Activated CD8-positive, alpha-beta memory T cell treated with anti-CD3 and anti-CD28 coated beads, Interleukin-2, amount 50 U/mL, for 24 hours (primary cell): Measurements from ENCODE around the gene SDF4.

Source experiments
- DNase-seq: peaks from one replicate; pipeline ENCODE4 v3.0.0-alpha.2; 2020; ENCODE audit errors: extremely low read depth

SDF4 gene

GRCh38 chr1:1228596-1229321 is 3.0 kb downstream of the SDF4 start:
- DNase-seq, result no peak

- no peak for DNase-seq
These were observed 3.6 kb downstream of the SDF4 start for GRCh38 chr1:1228187-1228586.

- DNase-seq, result no peak
These were observed 4.4 kb downstream of the SDF4 start for GRCh38 chr1:1227386-1227785.

- DNase-seq, result no peak
These were observed 5.0 kb downstream of the SDF4 start for GRCh38 chr1:1226566-1227362.

- DNase-seq, result no peak
These were observed 5.9 kb downstream of the SDF4 start for GRCh38 chr1:1225913-1226312.

- DNase-seq, result no peak
These were observed 6.5 kb downstream of the SDF4 start for GRCh38 chr1:1225238-1225845.

GRCh38 chr1:1223891-1224290 is 7.9 kb downstream of the SDF4 start:
- no peak for DNase-seq

GRCh38 chr1:1223321-1223720 is 8.5 kb downstream of the SDF4 start:
- no peak for DNase-seq

- DNase-seq, result no peak
These were observed 9.1 kb downstream of the SDF4 start for GRCh38 chr1:1222575-1223225.

GRCh38 chr1:1221887-1222574 is 9.8 kb downstream of the SDF4 start:
- no peak for DNase-seq

GRCh38 chr1:1220197-1220596 is 11.6 kb downstream of the SDF4 start:
- no peak for DNase-seq

- DNase-seq, result no peak
These were observed 12.5 kb downstream of the SDF4 start for GRCh38 chr1:1219341-1219740.

- no peak for DNase-seq
These were observed 13.1 kb downstream of the SDF4 start for GRCh38 chr1:1218524-1219200.

- DNase-seq, result no peak
These were observed 13.9 kb downstream of the SDF4 start for GRCh38 chr1:1217621-1218523.

GRCh38 chr1:1216770-1217620 is 14.8 kb downstream of the SDF4 start:
- DNase-seq, result no peak

- DNase-seq, result no peak
These were observed 15.8 kb downstream of the SDF4 start for GRCh38 chr1:1215881-1216605.

- no peak for DNase-seq
These were observed 16.6 kb downstream of the SDF4 start for GRCh38 chr1:1215080-1215676.
